Retinal pigment epithelial cell (primary cell): ENCODE results near the gene ADAT2.
"Not testable (repeated sequence)": the region's sequence is repeated elsewhere in the genome, so short reads cannot be mapped to it uniquely, and the experiment has no call there.

ENCODE experiments used
- DNase-seq: peaks from one replicate; pipeline ENCODE4 v3.0.0-alpha.2; 2010; ENCODE audit warnings: low read depth
- H3K4me3 ChIP-seq: 2 replicates; pipeline ENCODE4 v1.5.1; 2011; ENCODE audit warnings: mild to moderate bottlenecking, low read length, control low read depth, moderate library complexity
- TF ChIP-seq, protein P1 (sequence below): conservative IDR thresholded peaks from 2 replicates; pipeline ENCODE4 v1.5.1; 2011; ENCODE audit warnings: low read depth, low read length, control low read depth, inconsistent platforms

The ADAT2 gene

DNA sequence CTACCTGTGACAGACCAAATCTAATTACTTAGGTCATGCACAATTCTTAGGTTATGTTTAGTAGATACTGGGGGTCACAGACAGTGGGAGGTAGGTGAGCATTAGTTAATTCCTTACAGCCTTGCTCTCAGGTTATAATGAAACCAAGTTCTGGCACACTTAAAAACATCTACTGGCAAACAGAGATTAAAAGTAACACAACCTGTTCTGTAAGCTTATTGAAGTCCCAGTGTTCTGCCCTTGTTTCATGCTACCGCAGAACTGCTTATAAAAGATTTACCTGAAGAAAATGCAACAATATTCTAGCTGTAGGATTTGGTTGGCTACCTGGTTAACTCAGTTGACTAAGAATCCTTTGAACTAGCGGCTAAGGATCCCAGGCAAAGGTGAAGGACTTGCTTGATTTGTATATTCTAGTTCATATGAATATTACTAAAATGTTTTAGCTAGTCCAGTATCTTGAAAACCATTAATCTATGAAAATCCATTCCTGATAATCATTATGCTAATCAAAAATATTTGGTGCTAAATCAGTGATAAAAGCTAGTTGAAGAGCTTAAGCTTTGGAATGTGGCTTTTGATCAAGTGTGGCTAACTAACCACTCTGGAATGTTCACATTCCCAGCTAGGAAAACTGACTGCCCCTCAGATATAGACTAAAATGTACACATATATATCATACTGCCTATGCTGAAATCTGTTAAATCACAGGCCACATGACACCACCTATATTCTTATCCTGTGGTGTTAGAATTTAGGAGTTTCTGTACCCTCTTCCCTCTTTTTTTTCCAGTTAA lies 7.3 kb upstream of the ADAT2 start:
- TF ChIP-seq, protein P1, sequence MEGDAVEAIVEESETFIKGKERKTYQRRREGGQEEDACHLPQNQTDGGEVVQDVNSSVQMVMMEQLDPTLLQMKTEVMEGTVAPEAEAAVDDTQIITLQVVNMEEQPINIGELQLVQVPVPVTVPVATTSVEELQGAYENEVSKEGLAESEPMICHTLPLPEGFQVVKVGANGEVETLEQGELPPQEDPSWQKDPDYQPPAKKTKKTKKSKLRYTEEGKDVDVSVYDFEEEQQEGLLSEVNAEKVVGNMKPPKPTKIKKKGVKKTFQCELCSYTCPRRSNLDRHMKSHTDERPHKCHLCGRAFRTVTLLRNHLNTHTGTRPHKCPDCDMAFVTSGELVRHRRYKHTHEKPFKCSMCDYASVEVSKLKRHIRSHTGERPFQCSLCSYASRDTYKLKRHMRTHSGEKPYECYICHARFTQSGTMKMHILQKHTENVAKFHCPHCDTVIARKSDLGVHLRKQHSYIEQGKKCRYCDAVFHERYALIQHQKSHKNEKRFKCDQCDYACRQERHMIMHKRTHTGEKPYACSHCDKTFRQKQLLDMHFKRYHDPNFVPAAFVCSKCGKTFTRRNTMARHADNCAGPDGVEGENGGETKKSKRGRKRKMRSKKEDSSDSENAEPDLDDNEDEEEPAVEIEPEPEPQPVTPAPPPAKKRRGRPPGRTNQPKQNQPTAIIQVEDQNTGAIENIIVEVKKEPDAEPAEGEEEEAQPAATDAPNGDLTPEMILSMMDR: no peak
- DNase-seq: peak; percentile 29

DNA sequence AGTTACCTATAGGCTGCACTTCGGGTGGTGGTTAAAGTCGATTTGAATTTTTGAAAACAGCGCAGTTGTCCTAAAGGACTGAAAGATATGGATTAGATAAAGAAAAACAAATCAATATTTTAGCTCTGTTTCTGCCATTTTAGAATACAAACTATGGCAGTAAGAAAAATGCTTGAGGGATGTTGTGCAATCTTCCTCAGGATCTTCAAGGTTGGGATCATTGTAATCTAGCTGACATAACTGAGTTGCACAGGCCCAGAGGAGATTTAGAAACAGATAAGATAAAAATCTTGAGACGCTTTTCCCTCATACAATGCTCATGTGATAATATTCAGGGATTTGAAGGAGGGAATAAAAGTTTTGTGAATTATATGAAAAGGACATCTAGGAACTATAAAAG lies 1.0 kb upstream of the ADAT2 start:
- DNase-seq: no peak
- TF ChIP-seq, protein P1: no peak
- peak overlapping the region; percentile 90 for H3K4me3 ChIP-seq

More for the DNA sequence above, 7.3 kb upstream of the ADAT2 start:
- H3K4me3 ChIP-seq: no peak overlapping the region

DNA sequence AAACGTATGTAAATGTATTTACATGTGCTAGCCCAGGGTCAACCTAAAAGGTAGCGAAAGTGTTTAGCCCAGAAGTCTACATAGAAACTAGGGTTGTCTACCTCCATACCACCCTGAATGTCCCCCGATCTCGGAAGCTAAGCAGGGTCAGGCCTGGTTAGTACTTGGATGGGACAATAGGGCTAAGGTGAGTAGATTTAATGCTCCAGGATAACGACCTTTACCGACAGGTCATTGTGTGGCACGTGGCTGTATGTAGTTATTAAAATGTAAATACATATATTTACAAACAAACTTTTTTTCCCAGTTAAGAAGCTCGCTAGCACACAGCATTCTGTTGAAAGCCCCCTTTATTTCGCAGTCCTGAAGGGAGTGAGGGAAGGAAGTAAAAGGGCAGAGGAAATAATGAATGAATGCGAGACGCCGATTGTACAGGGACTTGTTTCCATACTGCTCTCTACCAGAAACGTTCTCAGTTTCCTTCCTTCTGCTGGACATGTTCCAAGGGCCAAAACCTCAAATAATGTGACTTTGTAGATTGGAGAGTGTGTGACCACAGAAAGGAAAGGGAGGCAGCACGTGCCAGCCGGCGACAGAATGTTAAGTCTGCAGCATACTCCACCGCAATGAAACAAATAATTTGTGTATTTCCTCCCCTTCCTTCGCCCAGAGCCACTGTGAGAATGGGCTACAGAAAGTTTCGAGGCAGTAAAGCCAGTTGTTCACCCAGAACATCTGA lies 612 bp downstream of the ADAT2 start:
- no peak for DNase-seq
- peak overlapping the region; percentile 90 for H3K4me3 ChIP-seq
- TF ChIP-seq, protein P1: no peak

DNA sequence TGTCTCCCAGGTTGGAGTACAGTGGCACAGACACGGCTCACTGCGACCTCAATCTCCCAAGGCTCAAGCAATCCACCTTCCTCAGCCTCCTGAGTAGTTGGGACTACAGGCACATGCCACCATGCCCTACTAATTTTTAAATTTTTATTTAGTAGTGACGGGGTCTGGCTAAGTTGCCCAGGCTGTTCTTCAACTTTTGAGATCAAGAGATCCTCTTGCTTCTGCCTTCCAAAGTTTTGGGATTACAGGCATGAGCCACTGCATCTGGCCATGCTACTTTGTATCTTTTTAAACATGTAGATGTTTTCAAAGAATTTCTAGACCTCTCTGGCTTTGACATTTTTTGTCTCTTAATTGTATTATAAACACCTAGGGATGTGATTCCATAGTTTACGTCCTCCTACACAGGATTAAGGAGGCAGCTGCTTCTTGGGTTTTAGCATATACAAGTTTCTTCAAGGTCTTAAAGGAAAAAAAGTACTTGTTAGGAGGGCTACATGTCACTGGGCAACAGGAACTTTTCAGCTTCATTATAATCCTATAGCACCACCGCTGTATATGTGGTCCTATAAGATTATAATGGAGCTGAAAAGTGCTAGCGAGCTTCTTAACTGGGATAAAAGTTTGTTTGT lies 1.3 kb downstream of the ADAT2 start:
- H3K4me3 ChIP-seq: peak overlapping the region; percentile 90
- TF ChIP-seq, protein P1: no peak
- no peak for DNase-seq

DNA sequence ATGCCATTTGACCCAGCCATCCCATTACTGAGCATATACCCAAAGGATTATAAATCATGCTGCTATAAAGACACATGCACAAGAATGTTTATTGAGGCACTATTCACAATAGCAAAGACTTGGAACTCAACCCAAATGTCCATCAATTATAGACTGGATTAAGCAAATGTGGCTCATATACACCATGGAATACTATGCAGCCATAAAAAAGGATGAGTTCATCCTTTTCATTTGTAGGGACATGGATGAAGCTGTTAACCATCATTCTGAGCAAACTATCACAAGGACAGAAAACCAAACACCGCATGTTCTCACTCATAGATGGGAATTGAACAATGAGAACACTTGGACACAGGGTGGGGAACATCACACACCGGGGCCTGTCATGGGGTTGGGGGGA lies 2.6 kb downstream of the ADAT2 start:
- DNase-seq, H3K4me3 ChIP-seq: not testable (repeated sequence)

DNA sequence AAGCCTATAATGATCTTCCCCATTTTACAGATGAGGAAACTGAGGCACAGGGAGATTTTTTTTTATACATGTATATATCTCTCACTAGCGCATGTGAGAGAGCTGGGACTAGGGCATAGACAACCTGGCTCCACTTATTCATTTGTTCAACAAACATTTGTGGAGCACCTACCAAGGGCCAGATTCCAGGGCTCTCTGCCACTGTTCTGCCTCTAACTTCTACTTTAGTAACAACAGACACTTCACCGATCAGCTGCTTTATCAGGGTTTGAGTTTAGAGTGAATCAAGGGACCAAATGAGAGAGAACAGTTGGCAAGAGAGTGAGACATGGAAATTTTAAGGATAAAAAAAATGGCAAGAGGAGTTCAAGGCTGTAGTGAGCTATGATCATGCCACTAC lies 7.4 kb downstream of the ADAT2 start:
- no peak overlapping the region for H3K4me3 ChIP-seq
- TF ChIP-seq, protein P1: no peak
- DNase-seq: no peak

DNA sequence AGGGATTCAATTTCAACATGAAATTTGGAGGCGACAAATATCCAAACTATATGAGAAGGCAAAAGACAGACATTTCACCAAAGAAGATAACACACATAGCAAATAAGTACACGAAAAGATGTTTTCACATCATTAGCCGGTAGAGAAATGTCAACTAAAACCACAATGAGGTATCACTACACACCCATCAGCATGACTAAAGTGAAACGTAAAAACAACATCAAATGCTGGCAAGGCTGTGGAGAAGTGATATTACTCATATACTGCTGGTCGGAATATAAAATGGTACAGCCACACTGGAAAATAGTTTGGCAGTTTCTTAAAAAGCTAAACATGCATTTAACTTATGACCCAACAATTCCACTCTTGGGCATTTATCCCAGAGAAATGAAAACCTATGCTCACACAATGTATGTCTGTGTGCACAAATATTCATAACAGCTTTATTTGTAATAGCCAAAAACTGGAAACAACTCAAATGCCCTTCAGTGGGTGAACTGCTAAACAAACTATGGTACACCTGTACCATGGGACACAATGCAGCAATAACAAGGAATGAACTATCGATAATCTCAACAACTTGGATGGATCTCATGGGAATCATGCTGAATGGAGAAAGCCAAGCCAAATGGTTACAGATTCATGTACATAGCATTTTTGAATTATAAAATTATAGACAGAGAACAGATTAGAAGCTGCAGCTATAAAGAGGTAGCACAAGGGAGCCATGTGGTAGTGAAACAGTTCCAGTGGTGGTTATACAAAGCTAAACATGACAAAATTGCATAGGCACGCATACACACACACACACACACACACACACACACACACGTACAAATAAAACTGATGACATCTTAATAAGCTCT lies 8.6 kb downstream of the ADAT2 start:
- no peak for DNase-seq

More for the DNA sequence above, 8.6 kb downstream of the ADAT2 start:
- H3K4me3 ChIP-seq: no peak overlapping the region
- TF ChIP-seq, protein P1: no peak
